SK-N-SH treated with all-trans-retinoic acid at 6 μM for 48 hours (cell line): ENCODE results near the gene SCRN3.
"Not testable (repeated sequence)": the region's sequence is repeated elsewhere in the genome, so short reads cannot be mapped to it uniquely, and the experiment has no call there.

Experiments
- ATAC-seq: fragments of 200-7000 bp; cut with Tn5 transposase; 3 replicates; pipeline ENCODE4 v1.9.1; 2020; ENCODE audit warnings: mild to moderate bottlenecking, moderate library complexity
- ARNTL ChIP-seq: fragments of 450-650 bp; formaldehyde crosslinking; IDR thresholded peaks from 2 replicates; pipeline ENCODE4 v1.5.0; 2020; ENCODE audit warnings: low read depth, mild to moderate bottlenecking, moderate library complexity, borderline replicate concordance
- BACH2 ChIP-seq: fragments of 250-450 bp; sonication (Bioruptor Pico); IDR thresholded peaks from 2 replicates; pipeline ENCODE4 v1.9.0; 2021; ENCODE audit warnings: mild to moderate bottlenecking, borderline replicate concordance
- CSDC2 ChIP-seq: fragments of 250-450 bp; sonication (Bioruptor Pico); IDR thresholded peaks from 2 replicates; pipeline ENCODE4 v1.5.0; 2020; ENCODE audit warnings: mild to moderate bottlenecking, moderate library complexity
- ESRRG ChIP-seq: fragments of 250-450 bp; sonication (Bioruptor Pico); IDR thresholded peaks from 2 replicates; pipeline ENCODE4 v1.6.1; 2021; ENCODE audit warnings: mild to moderate bottlenecking
- GLIS3 ChIP-seq: fragments of 250-450 bp; sonication (Bioruptor Pico); IDR thresholded peaks from 2 replicates; pipeline ENCODE4 v1.5.0; 2020; ENCODE audit warnings: mild to moderate bottlenecking, moderate library complexity
- ISL1 ChIP-seq: fragments of 250-450 bp; sonication (Bioruptor Pico); IDR thresholded peaks from 2 replicates; pipeline ENCODE4 v2.1.2; 2022; ENCODE audit warnings: mild to moderate bottlenecking, moderate library complexity
- OSR1 ChIP-seq: fragments of 250-450 bp; sonication (Bioruptor Pico); IDR thresholded peaks from 2 replicates; pipeline ENCODE4 v1.8.0; 2022; ENCODE audit warnings: moderate library complexity, mild to moderate bottlenecking, inconsistent platforms
- PPARA ChIP-seq: fragments of 250-450 bp; sonication (Bioruptor Pico); IDR thresholded peaks from 2 replicates; pipeline ENCODE4 v1.5.0; 2020; ENCODE audit warnings: mild to moderate bottlenecking, borderline replicate concordance
- RARB ChIP-seq: fragments of 250-450 bp; sonication (Bioruptor Pico); IDR thresholded peaks from 2 replicates; pipeline ENCODE4 v1.8.0; 2021; ENCODE audit warnings: mild to moderate bottlenecking, moderate library complexity
- SNAI2 ChIP-seq: fragments of 250-450 bp; sonication (Bioruptor Pico); IDR thresholded peaks from 2 replicates; pipeline ENCODE4 v1.5.0; 2020; ENCODE audit warnings: mild to moderate bottlenecking, moderate library complexity
- TCF4 ChIP-seq: fragments of 250-450 bp; sonication (Bioruptor Pico); IDR thresholded peaks from 2 replicates; pipeline ENCODE4 v1.8.0; 2021; ENCODE audit warnings: mild to moderate bottlenecking, moderate library complexity, borderline replicate concordance
- TOX ChIP-seq: fragments of 250-450 bp; sonication (Bioruptor Pico); IDR thresholded peaks from 2 replicates; pipeline ENCODE4 v1.8.0; 2021; ENCODE audit warnings: mild to moderate bottlenecking, moderate library complexity, borderline replicate concordance
- ZC3H10 ChIP-seq: fragments of 250-450 bp; sonication (Bioruptor Pico); IDR thresholded peaks from 2 replicates; pipeline ENCODE4 v1.5.1; 2021; ENCODE audit warnings: mild to moderate bottlenecking, moderate library complexity
- ZFP3 ChIP-seq: fragments of 250-450 bp; sonication (Bioruptor Pico); IDR thresholded peaks from 2 replicates; pipeline ENCODE4 v1.5.0; 2020; ENCODE audit warnings: mild to moderate bottlenecking, moderate library complexity
- ZFP30 ChIP-seq: fragments of 450-650 bp; formaldehyde crosslinking; IDR thresholded peaks from 2 replicates; pipeline ENCODE4 v1.5.0; 2022; ENCODE audit warnings: mild to moderate bottlenecking, moderate library complexity
- ZNF565 ChIP-seq: fragments of 450-650 bp; formaldehyde crosslinking; conservative IDR thresholded peaks from 2 replicates; pipeline ENCODE4 v1.5.0; 2020; ENCODE audit warnings: low read depth, mild to moderate bottlenecking, moderate library complexity
- ZNF8 ChIP-seq: fragments of 450-650 bp; formaldehyde crosslinking; IDR thresholded peaks from 2 replicates; pipeline ENCODE4 v1.5.0; 2020; ENCODE audit warnings: mild to moderate bottlenecking, moderate library complexity
- TF ChIP-seq, protein P1 (sequence below): fragments of 250-450 bp; sonication (Bioruptor Pico); IDR thresholded peaks from 2 replicates; pipeline ENCODE4 v1.8.0; 2021; ENCODE audit warnings: low read depth, mild to moderate bottlenecking, moderate library complexity, borderline replicate concordance
- TF ChIP-seq, protein P2 (sequence below): fragments of 250-450 bp; sonication (Bioruptor Pico); IDR thresholded peaks from 2 replicates; pipeline ENCODE4 v1.8.0; 2020; ENCODE audit warnings: mild to moderate bottlenecking, moderate library complexity, borderline replicate concordance
- TF ChIP-seq, protein P3 (sequence below): fragments of 250-450 bp; sonication (Bioruptor Pico); IDR thresholded peaks from 2 replicates; pipeline ENCODE4 v1.5.1; 2021; ENCODE audit warnings: mild to moderate bottlenecking, moderate library complexity
- TF ChIP-seq, protein P4 (sequence below): fragments of 250-450 bp; sonication (Bioruptor Pico); IDR thresholded peaks from 2 replicates; pipeline ENCODE4 v1.5.1; 2020; ENCODE audit warnings: low read depth, mild to moderate bottlenecking, moderate library complexity

The SCRN3 gene

DNA sequence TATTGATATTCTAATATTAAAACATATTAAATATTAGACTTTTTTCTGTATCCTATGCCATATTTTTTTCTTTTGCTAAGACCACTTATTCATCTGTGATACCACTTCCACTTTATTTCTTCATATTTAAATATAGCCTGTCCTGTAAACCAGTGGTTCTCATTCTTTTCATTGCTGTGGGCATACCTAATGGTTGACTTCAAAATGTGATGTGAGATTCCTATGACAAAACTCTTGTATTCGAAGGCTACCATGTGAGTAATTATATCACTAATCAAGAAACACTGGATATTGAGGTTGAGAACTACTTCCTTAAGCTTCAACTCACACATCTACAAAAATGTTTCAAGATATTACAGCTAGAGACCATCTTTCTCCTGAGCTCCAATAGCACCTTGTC is 3.6 kb downstream of the SCRN3 start:
- ATAC-seq: no peak
- TF ChIP-seq SNAI2 (CRISPR knock-in tag) (no peak), CSDC2 (CRISPR knock-in tag) (no peak), ZFP30 (CRISPR knock-in tag) (no peak), ZNF565 (CRISPR knock-in tag) (no peak), ISL1 (CRISPR knock-in tag) (no peak), ZNF8 (CRISPR knock-in tag) (no peak), ZFP3 (CRISPR knock-in tag) (no peak)
- TF ChIP-seq, protein P1, sequence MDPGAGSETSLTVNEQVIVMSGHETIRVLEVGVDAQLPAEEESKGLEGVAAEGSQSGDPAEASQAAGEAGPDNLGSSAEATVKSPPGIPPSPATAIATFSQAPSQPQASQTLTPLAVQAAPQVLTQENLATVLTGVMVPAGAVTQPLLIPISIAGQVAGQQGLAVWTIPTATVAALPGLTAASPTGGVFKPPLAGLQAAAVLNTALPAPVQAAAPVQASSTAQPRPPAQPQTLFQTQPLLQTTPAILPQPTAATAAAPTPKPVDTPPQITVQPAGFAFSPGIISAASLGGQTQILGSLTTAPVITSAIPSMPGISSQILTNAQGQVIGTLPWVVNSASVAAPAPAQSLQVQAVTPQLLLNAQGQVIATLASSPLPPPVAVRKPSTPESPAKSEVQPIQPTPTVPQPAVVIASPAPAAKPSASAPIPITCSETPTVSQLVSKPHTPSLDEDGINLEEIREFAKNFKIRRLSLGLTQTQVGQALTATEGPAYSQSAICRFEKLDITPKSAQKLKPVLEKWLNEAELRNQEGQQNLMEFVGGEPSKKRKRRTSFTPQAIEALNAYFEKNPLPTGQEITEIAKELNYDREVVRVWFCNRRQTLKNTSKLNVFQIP (CRISPR knock-in tag): no peak

DNA sequence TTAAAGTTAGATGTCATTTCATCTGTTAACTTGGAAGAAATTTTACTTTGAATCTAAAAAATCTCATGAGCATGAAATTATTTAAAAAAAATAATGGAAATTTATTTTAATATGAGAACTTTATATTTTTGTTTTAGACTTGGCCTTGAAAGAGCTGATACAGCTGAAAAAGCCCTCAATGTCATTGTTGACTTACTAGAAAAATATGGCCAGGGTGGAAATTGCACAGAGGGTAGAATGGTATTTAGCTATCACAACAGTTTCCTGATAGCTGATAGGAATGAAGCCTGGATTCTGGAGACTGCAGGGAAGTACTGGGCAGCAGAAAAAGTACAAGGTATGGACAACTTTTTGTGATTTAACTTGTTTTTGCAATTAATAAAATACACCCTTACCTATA is 5.3 kb downstream of the SCRN3 start:
- TF ChIP-seq TOX (CRISPR knock-in tag) (no peak), ZFP30 (CRISPR knock-in tag) (no peak), ARNTL (CRISPR knock-in tag) (no peak), ISL1 (CRISPR knock-in tag) (no peak), BACH2 (CRISPR knock-in tag) (no peak), CSDC2 (CRISPR knock-in tag) (no peak)
- TF ChIP-seq, protein P1 (CRISPR knock-in tag): no peak
- no peak for ATAC-seq

DNA sequence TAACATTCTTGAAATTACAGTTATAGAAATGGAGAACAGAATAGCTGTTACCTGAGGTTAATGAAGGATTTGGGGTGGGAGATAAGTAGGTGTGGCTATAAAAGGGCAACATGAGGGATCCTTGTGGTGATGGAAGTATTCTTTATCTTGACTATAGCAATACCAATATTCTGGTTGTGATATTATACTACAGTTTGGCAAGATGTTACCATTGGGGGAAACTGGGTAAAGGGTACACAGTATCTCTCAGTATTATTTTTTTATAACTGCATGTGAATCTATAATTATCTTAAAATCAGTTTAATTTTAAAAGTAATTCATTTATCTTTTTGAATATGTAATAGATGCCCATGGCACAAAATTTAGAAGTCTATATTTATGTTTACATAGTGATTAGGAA is 8.1 kb downstream of the SCRN3 start:
- no peak for ATAC-seq
- no peak for TF ChIP-seq ESRRG
- no peak for TF ChIP-seq ZNF8 (CRISPR knock-in tag)
- TF ChIP-seq ISL1 (CRISPR knock-in tag): no peak
- TF ChIP-seq, protein P2, sequence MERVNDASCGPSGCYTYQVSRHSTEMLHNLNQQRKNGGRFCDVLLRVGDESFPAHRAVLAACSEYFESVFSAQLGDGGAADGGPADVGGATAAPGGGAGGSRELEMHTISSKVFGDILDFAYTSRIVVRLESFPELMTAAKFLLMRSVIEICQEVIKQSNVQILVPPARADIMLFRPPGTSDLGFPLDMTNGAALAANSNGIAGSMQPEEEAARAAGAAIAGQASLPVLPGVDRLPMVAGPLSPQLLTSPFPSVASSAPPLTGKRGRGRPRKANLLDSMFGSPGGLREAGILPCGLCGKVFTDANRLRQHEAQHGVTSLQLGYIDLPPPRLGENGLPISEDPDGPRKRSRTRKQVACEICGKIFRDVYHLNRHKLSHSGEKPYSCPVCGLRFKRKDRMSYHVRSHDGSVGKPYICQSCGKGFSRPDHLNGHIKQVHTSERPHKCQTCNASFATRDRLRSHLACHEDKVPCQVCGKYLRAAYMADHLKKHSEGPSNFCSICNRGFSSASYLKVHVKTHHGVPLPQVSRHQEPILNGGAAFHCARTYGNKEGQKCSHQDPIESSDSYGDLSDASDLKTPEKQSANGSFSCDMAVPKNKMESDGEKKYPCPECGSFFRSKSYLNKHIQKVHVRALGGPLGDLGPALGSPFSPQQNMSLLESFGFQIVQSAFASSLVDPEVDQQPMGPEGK: no peak
- no peak for TF ChIP-seq CSDC2 (CRISPR knock-in tag)
- no peak for TF ChIP-seq PPARA
- TF ChIP-seq, protein P3, sequence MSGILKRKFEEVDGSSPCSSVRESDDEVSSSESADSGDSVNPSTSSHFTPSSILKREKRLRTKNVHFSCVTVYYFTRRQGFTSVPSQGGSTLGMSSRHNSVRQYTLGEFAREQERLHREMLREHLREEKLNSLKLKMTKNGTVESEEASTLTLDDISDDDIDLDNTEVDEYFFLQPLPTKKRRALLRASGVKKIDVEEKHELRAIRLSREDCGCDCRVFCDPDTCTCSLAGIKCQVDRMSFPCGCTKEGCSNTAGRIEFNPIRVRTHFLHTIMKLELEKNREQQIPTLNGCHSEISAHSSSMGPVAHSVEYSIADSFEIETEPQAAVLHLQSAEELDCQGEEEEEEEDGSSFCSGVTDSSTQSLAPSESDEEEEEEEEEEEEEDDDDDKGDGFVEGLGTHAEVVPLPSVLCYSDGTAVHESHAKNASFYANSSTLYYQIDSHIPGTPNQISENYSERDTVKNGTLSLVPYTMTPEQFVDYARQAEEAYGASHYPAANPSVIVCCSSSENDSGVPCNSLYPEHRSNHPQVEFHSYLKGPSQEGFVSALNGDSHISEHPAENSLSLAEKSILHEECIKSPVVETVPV (CRISPR knock-in tag): no peak
- TF ChIP-seq ZC3H10 (CRISPR knock-in tag): no peak

DNA sequence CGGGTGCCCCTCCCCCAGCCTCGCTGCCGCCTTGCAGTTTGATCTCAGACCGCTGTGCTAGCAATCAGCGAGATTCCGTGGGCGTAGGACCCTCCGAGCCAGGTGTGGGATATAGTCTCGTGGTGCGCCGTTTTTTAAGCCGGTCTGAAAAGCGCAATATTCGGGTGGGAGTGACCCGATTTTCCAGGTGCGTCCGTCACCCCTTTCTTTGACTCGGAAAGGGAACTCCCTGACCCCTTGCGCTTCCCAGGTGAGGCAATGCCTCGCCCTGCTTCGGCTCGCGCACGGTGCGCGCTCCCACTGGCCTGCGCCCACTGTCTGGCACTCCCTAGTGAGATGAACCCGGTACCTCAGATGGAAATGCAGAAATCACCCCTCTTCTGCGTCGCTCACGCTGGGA is 14.5 kb downstream of the SCRN3 start:
- not testable (repeated sequence) for ATAC-seq

DNA sequence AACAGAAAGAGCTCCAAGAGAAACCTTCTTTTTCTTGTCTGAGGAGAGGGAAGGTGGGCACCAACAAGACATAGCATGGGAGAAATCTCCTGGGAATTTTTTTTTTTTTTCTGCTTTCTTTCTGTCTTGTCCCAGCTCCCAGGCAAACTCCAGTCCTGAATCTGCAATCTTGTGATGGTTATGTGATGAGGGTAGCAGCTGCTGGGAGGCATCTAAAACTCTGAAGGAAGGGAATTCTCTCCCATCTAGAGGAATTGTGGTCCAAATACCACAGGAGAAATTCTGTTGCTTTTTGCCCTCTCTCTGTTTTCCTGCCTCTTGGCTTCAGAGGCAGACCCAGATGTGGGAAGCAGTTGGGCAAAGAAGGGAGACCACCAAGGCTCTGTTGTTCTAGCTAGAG is 16.7 kb downstream of the SCRN3 start:
- no peak for ATAC-seq
- no peak for TF ChIP-seq ESRRG
- TF ChIP-seq BACH2 (CRISPR knock-in tag): no peak
- no peak for TF ChIP-seq CSDC2 (CRISPR knock-in tag)
- TF ChIP-seq GLIS3: no peak

DNA sequence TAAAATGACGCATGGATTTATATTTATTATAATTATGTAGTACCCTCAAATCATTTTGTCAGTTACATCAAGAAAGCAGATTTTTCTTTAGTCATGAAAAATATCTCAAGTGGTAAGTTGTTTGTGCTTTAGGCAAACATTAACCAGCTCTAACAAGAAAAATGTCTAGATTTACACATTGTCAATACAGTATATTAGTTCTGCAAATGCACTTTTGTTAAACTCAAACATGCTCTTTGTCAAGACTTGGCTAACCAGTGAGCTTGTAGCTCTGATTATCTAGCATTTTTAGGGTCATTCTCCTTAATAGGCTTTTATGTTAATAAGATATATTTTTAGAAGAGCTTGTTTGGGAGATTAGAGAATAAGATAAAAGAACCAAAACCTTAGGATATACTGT is 32.7 kb downstream of the SCRN3 start:
- TF ChIP-seq ZFP30 (CRISPR knock-in tag) (no peak), ZNF8 (CRISPR knock-in tag) (no peak), ZFP3 (CRISPR knock-in tag) (no peak)
- ATAC-seq: no peak

DNA sequence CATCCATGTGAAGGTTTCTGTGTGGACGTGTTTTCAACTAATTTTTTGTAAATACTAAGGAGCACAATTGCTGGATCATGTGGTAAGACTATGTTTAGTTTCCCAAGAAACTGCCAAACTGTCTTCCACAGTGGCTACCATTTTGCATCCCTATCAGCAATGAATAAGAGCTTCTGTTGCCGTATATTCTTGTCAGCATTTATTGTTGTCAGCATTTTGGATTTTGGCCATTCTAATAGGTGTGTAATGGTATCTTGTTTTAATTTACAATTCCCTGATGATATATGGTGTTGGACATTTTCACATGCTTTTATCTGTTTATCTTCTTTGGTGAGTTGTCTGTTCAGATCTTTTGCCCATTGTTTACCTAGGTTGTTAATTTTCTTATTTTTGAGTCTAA is 34.5 kb downstream of the SCRN3 start:
- TF ChIP-seq, protein P4, sequence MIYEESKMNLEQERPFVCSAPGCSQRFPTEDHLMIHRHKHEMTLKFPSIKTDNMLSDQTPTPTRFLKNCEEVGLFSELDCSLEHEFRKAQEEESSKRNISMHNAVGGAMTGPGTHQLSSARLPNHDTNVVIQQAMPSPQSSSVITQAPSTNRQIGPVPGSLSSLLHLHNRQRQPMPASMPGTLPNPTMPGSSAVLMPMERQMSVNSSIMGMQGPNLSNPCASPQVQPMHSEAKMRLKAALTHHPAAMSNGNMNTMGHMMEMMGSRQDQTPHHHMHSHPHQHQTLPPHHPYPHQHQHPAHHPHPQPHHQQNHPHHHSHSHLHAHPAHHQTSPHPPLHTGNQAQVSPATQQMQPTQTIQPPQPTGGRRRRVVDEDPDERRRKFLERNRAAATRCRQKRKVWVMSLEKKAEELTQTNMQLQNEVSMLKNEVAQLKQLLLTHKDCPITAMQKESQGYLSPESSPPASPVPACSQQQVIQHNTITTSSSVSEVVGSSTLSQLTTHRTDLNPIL (CRISPR knock-in tag): no peak
- no peak for TF ChIP-seq ZFP3 (CRISPR knock-in tag)
- TF ChIP-seq ZNF565 (CRISPR knock-in tag): no peak
- no peak for TF ChIP-seq RARB (CRISPR knock-in tag)
- TF ChIP-seq OSR1: no peak
- no peak for TF ChIP-seq ESRRG
- no peak for TF ChIP-seq BACH2 (CRISPR knock-in tag)
- TF ChIP-seq GLIS3: no peak
- TF ChIP-seq PPARA: no peak
- no peak for TF ChIP-seq TCF4 (CRISPR knock-in tag)
- no peak for TF ChIP-seq TOX (CRISPR knock-in tag)
- TF ChIP-seq ZC3H10 (CRISPR knock-in tag): no peak
- no peak for TF ChIP-seq ISL1 (CRISPR knock-in tag)
- no peak for TF ChIP-seq ZFP30 (CRISPR knock-in tag)
- ATAC-seq: no peak
